ENCODE data around the gene ANKRD23.

The ANKRD23 gene

DNA sequence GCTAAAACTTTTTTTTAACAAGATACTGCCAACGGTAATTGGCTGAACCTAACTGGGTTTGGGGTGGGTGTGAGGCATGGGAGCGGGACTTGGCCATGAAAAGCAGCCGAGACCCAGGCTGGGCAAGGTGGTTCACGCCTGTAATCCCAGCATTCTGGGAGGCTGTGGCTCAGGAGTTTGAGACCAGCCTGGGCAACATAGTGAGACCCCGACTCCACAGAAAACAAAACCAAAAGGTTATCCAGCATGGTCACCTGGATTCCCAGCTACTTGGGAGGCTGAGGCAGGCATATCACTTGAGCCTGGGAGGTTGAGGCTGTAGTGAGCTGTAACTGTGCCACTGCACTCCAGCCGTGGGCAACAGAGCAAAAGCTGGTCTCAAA is 37.1 kb upstream of the ANKRD23 start:
- H3K9ac ChIP-seq (ENCODE audit: low read length), result no peak overlapping the region
- no peaks in the 10 kb centered on the region for H3K4me1 ChIP-seq (ENCODE audit: low read length)
- no peaks in the 10 kb centered on the region for H4K20me1 ChIP-seq (ENCODE audit: insufficient read depth, low read length)

DNA sequence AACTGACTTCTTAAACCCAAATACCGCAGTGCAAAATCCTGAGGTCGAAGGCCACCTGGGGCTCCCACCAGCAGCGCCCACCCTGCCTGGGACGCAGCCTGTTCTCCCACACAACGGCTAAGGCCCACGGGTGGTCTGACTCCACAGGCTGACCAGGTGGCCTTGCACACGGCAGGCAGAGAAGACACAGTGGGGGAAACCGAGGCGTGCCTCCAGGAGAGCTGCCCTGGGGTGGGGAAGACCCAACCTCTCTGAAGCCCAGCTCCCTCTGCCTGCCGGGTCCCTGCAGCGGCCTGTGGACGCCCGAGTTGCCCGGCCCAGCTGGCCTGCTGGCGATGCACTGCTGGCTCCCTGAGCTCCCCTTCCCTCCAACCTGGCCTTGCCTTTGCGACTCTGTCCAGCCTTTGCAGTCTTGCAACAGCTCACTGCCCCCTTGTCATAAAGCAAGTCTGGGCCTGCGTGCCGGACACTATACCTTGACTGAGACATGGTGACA is 35.8 kb upstream of the ANKRD23 start:
- Histone ChIP-seq H3K36me3 (replicated peaks; ENCODE audit: insufficient read depth, low read length) (no peaks in the 10 kb centered on the region), H3K9me2 (replicated peaks; ENCODE audit: insufficient read depth, low read length) (no peaks in the 10 kb centered on the region), H4K20me1 (ENCODE audit: insufficient read depth, low read length) (no peaks in the 10 kb centered on the region), H3K4me2 (ENCODE audit: low read depth, low read length) (no peak overlapping the region), H3K9ac (ENCODE audit: low read length) (no peak overlapping the region), H3K79me2 (ENCODE audit: low read length) (no peaks in the 10 kb centered on the region), H3K9me3 (replicated peaks; ENCODE audit: insufficient read depth, low read length) (no peaks in the 10 kb centered on the region), H2AFZ (ENCODE audit: low read length) (no peak overlapping the region), H3K27ac (ENCODE audit: low read length) (no peak overlapping the region), H3K27me3 (replicated peaks; ENCODE audit: insufficient read depth, low read length) (peaks cover 29% of the 10 kb centered on the region; the same call in 1 of the 2 replicates), H3F3A (ENCODE audit: insufficient read depth, low read length) (no peaks in the 10 kb centered on the region), H3K4me3 (ENCODE audit: low read length) (no peak overlapping the region), H3K4me1 (ENCODE audit: low read length) (no peaks in the 10 kb centered on the region)
- TF ChIP-seq EZH2 (optimal IDR thresholded peaks at IDR 0.05; ENCODE audit: low read depth, low read length) (no peak), EZH2phosphoT487 (IDR thresholded peaks at IDR 0.05; ENCODE audit: low read length) (no peak)
- TF ChIP-seq, protein P1, sequence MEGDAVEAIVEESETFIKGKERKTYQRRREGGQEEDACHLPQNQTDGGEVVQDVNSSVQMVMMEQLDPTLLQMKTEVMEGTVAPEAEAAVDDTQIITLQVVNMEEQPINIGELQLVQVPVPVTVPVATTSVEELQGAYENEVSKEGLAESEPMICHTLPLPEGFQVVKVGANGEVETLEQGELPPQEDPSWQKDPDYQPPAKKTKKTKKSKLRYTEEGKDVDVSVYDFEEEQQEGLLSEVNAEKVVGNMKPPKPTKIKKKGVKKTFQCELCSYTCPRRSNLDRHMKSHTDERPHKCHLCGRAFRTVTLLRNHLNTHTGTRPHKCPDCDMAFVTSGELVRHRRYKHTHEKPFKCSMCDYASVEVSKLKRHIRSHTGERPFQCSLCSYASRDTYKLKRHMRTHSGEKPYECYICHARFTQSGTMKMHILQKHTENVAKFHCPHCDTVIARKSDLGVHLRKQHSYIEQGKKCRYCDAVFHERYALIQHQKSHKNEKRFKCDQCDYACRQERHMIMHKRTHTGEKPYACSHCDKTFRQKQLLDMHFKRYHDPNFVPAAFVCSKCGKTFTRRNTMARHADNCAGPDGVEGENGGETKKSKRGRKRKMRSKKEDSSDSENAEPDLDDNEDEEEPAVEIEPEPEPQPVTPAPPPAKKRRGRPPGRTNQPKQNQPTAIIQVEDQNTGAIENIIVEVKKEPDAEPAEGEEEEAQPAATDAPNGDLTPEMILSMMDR (IDR thresholded peaks at IDR 0.05; ENCODE audit: low read length), result no peak
- no peak for DNase-seq

More for the DNA sequence above, 37.1 kb upstream of the ANKRD23 start:
- Histone ChIP-seq H3F3A (ENCODE audit: insufficient read depth, low read length) (no peaks in the 10 kb centered on the region), H3K4me3 (ENCODE audit: low read length) (no peak overlapping the region), H3K27me3 (replicated peaks; ENCODE audit: insufficient read depth, low read length) (peaks cover 29% of the 10 kb centered on the region; the same call in 1 of the 2 replicates), H3K79me2 (ENCODE audit: low read length) (no peaks in the 10 kb centered on the region), H3K4me2 (ENCODE audit: low read depth, low read length) (no peak overlapping the region), H3K9me3 (replicated peaks; ENCODE audit: insufficient read depth, low read length) (no peaks in the 10 kb centered on the region), H3K36me3 (replicated peaks; ENCODE audit: insufficient read depth, low read length) (no peaks in the 10 kb centered on the region), H3K27ac (ENCODE audit: low read length) (no peak overlapping the region), H2AFZ (ENCODE audit: low read length) (no peak overlapping the region), H3K9me2 (replicated peaks; ENCODE audit: insufficient read depth, low read length) (no peaks in the 10 kb centered on the region)
- DNase-seq, result no peak
- no peak for TF ChIP-seq EZH2 (optimal IDR thresholded peaks at IDR 0.05; ENCODE audit: low read depth, low read length)

DNA sequence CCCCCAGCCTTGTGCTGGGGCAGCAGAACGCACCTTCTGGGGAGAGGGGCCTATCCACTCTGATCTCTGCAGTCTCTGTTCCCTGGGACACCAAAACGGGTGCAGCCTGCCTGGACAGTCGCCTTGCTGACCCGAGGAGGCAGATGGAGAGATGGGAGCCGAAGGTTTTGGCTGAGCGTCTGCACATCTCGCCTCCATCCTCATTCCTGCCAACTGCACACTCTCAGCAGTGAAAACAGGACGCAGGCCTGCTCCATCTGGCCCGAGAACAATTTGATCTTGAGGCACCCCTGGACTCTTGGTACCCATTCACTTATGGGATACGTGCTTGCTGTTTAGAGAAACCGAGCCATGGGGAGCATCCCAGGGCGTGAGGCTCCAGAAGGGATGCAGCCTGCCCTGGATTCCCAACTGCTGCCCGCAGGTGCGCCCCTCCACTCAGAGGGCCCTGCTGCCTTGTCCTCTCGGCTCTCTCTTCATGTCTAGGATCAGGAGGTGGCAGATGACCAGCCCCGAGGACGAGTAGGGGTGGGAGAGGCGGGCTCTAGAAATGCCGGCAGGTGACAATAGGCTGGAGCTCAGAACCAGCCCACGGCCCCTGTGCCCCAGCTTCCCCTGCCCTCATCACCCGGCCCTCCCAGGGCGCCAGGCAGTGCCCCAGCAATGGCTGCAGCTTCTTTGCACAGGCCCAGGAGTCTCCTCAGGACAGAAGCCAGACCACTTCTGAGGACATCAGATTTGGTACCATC is 35.1 kb upstream of the ANKRD23 start:
- Histone ChIP-seq H3K4me2 (ENCODE audit: low read depth, low read length) (no peak overlapping the region), H3F3A (ENCODE audit: insufficient read depth, low read length) (no peaks in the 10 kb centered on the region), H3K36me3 (replicated peaks; ENCODE audit: insufficient read depth, low read length) (no peaks in the 10 kb centered on the region), H3K27ac (ENCODE audit: low read length) (no peak overlapping the region), H3K9me2 (replicated peaks; ENCODE audit: insufficient read depth, low read length) (no peaks in the 10 kb centered on the region), H3K4me1 (ENCODE audit: low read length) (no peaks in the 10 kb centered on the region), H2AFZ (ENCODE audit: low read length) (no peak overlapping the region), H3K27me3 (replicated peaks; ENCODE audit: insufficient read depth, low read length) (peaks cover 29% of the 10 kb centered on the region; the same call in 1 of the 2 replicates), H3K4me3 (ENCODE audit: low read length) (no peak overlapping the region), H3K9ac (ENCODE audit: low read length) (no peak overlapping the region), H3K79me2 (ENCODE audit: low read length) (no peaks in the 10 kb centered on the region), H3K9me3 (replicated peaks; ENCODE audit: insufficient read depth, low read length) (no peaks in the 10 kb centered on the region), H4K20me1 (ENCODE audit: insufficient read depth, low read length) (no peaks in the 10 kb centered on the region)
- TF ChIP-seq EZH2 (optimal IDR thresholded peaks at IDR 0.05; ENCODE audit: low read depth, low read length) (no peak), EZH2phosphoT487 (IDR thresholded peaks at IDR 0.05; ENCODE audit: low read length) (no peak)
- TF ChIP-seq, protein P1 (IDR thresholded peaks at IDR 0.05; ENCODE audit: low read length), result no peak
- no peak for DNase-seq

DNA sequence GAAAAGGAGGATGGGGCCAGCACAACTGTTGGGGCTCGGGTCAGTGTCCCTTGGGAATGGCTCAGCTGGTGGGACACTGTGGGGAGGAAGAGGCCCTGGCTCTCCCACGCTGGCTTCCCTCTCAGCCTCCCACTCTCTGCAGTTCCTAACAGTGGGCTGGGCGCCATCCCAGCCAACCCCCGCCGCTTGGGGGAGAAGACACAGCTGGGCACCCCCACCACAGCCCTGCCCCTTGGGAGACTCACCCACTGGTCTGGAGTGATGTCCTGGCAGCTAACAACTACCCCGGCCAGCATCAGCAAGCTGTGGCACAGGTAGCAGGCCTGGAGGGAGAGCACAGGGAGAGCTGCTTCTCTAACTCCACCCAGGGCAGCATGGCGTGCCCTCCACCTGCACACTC is 34.4 kb upstream of the ANKRD23 start:
- no peak overlapping the region for H3K4me2 ChIP-seq (ENCODE audit: low read depth, low read length)

More for the DNA sequence above, 34.4 kb upstream of the ANKRD23 start:
- no peaks in the 10 kb centered on the region for H3K4me1 ChIP-seq (ENCODE audit: low read length)
- peaks cover 29% of the 10 kb centered on the region; the same call in 1 of the 2 replicates for H3K27me3 ChIP-seq (replicated peaks; ENCODE audit: insufficient read depth, low read length)
- H3K79me2 ChIP-seq (ENCODE audit: low read length), result no peaks in the 10 kb centered on the region
- H3F3A ChIP-seq (ENCODE audit: insufficient read depth, low read length), result no peaks in the 10 kb centered on the region
- H3K4me3 ChIP-seq (ENCODE audit: low read length), result no peak overlapping the region
- H3K9me3 ChIP-seq (replicated peaks; ENCODE audit: insufficient read depth, low read length), result no peaks in the 10 kb centered on the region
- TF ChIP-seq, protein P1 (IDR thresholded peaks at IDR 0.05; ENCODE audit: low read length), result no peak
- TF ChIP-seq EZH2phosphoT487 (IDR thresholded peaks at IDR 0.05; ENCODE audit: low read length) (no peak), EZH2 (optimal IDR thresholded peaks at IDR 0.05; ENCODE audit: low read depth, low read length) (no peak)
- no peak overlapping the region for H3K9ac ChIP-seq (ENCODE audit: low read length)
- no peaks in the 10 kb centered on the region for H3K9me2 ChIP-seq (replicated peaks; ENCODE audit: insufficient read depth, low read length)
- no peak for DNase-seq
- no peaks in the 10 kb centered on the region for H3K36me3 ChIP-seq (replicated peaks; ENCODE audit: insufficient read depth, low read length)
- no peak overlapping the region for H3K27ac ChIP-seq (ENCODE audit: low read length)
- no peak overlapping the region for H2AFZ ChIP-seq (ENCODE audit: low read length)
- H4K20me1 ChIP-seq (ENCODE audit: insufficient read depth, low read length), result no peaks in the 10 kb centered on the region
